ENCODE data around the gene SLC22A17.

SLC22A17 gene

DNA sequence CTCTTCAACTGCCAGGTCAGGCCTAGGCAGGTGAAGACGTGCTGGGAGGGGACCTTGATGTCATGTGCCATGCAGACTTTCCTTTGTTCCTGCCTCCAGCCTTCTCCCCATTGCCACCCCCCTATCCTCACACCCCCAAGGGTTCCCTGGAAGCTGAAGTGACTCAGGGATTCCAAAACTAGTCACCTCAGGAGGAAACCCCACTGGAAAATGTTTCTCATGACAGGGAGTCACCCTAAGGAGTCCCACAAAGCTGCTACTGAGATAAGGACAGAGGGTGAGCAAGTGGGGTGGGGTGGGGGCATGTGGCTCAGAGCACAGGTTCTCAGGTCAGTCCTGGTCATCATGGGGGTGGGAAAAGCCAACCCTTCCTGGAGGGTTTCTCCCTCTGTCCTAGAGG is 17.5 kb upstream of the SLC22A17 start:
- H3K27ac ChIP-seq (ENCODE audit: low read length) = no peak overlapping the region
- peaks cover 46% of the 10 kb centered on the region for H3K27me3 ChIP-seq (ENCODE audit: insufficient read depth, low read length)
- no peaks in the 10 kb centered on the region for H3K9me3 ChIP-seq (ENCODE audit: insufficient read depth, low read depth, low read length)
- H3K4me3 ChIP-seq (ENCODE audit: low read length) = no peak overlapping the region
- H3K4me1 ChIP-seq (ENCODE audit: insufficient read depth, low read length) = peaks cover 6% of the 10 kb centered on the region; the same call in 1 of the 2 replicates
- no peak overlapping the region for H3K9ac ChIP-seq (ENCODE audit: low read depth, low read length)
- H3K36me3 ChIP-seq (ENCODE audit: insufficient read depth, low read depth, low read length) = no peaks in the 10 kb centered on the region

DNA sequence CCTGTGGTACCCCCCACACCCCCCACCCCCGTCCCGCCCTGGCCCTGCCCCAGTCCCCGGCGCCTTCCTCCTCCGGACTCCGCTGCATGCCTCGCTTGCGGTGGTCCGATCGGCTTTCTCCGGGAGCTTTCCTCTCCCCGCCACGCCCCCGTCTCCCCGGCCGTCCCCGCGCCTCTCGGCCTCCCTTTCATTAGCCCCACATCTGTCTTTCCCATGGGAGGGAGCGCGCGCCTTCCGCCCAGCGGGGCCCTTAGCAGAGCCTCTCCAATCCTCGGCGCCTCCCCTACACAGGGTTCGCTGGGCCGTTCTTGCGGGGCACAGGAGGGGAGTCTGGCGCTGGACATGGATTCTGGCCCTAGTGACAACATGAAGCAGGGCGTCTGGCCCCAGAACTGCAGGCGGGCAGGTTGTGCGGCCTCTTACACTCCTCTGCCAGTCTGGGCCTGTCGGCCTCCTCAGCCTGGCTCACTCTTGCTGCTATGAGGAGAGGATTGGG is 13.8 kb upstream of the SLC22A17 start:
- no peaks in the 10 kb centered on the region for H3K9me3 ChIP-seq (ENCODE audit: insufficient read depth, low read depth, low read length)
- peaks cover 40% of the 10 kb centered on the region for H3K27me3 ChIP-seq (ENCODE audit: insufficient read depth, low read length)
- peaks cover 18% of the 10 kb centered on the region; the same call in 1 of the 2 replicates for H3K36me3 ChIP-seq (ENCODE audit: insufficient read depth, low read depth, low read length)
- peak overlapping the region; percentile 79; the same call in 1 of the 2 replicates for H3K9ac ChIP-seq (ENCODE audit: low read depth, low read length)
- peak overlapping the region; percentile 79; the same call in 1 of the 2 replicates for H3K4me3 ChIP-seq (ENCODE audit: low read length)
- no peak overlapping the region for H3K27ac ChIP-seq (ENCODE audit: low read length)
- H3K4me1 ChIP-seq (ENCODE audit: insufficient read depth, low read length) = peaks cover 17% of the 10 kb centered on the region; the same call in 1 of the 2 replicates

DNA sequence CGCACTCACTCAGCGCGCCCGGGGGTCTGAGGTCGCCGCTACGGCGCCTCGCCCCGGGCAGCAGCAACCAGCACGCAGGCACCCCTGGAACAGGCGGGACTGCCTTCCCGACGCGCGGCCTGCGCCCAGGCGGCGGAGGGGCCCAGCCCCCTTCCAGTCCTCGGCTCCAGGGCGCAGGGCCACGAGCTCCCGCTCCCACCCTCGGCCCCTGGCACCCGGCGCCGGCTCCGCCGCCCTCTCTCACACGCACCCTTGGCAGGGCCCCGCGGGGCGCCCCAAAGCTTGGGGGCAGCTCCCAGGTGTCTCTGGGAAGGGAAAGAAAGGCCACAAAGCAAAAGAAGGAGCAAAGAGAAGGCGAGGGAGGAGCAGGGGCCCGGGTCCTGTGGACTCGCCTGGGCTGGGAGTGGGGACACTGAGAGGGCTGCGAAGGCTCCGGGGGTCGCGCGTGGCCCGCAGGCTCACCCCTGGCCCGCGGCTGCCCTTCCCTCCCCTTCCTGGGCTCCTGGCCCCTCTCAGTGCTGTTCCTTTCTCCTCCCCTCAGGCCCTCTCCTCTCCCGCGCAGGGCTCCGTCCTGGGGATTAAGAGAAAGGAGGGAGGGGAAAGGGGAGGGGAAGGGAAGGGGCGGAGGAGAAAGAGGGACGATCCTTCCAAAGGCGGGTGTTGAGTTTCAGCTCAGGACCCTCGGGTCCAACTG is 13.2 kb upstream of the SLC22A17 start:
- Histone ChIP-seq H3K27me3 (ENCODE audit: insufficient read depth, low read length) (peaks cover 34% of the 10 kb centered on the region), H3K27ac (ENCODE audit: low read length) (peak overlapping the region; percentile 88), H3K9me3 (ENCODE audit: insufficient read depth, low read depth, low read length) (no peaks in the 10 kb centered on the region), H3K9ac (ENCODE audit: low read depth, low read length) (peak overlapping the region; percentile 89; the same call in 1 of the 2 replicates), H3K4me3 (ENCODE audit: low read length) (peak overlapping the region; percentile 79), H3K4me1 (ENCODE audit: insufficient read depth, low read length) (peaks cover 17% of the 10 kb centered on the region; the same call in 1 of the 2 replicates), H3K36me3 (ENCODE audit: insufficient read depth, low read depth, low read length) (peaks cover 24% of the 10 kb centered on the region; the same call in 1 of the 2 replicates)

DNA sequence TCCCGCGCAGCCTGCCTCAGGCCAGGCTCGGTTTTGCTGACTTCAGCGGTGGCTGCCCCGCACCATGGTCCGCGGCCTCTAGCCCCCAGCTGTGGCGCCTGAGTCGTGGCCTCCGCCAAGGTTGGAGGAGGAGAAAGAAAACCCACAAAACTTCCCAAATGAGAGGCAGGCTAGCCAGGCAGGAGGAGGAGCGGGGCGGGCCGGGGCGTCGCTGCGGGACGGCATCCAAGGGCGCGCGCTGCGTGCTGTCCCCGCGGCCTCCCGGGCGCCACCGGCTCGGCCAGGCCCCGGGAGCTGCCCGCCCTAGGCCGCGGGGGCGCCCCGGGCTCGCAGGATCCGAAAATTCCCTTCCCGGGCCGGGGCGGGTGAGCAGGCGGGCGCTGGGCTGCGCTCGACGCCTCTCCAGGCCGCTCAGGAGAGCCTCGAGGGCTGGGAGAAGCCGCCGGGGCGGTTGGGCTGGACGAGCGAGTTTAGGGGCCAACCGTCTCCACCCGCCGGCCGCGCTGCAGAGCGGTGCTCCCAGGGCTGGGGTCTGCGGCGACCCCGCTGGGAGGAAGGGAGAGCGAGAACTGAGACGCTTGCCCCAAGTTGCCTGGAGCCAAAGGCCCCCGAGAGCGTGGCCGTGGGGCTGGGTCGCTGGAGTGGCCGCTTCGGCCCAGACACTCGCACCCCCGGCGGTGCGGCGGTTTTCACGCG is 12.5 kb upstream of the SLC22A17 start, which contains the start of gene EFS:
TSS of gene EFS (minus strand) at position 137 of the 696 bp plus-strand sequence. CDS start 147 bp downstream, outside the sequence.
- peaks cover 27% of the 10 kb centered on the region for H3K36me3 ChIP-seq (ENCODE audit: insufficient read depth, low read depth, low read length)
- peak within 1 kb of the TSS; percentile 88 for H3K27ac ChIP-seq (ENCODE audit: low read length)
- H3K27me3 ChIP-seq (ENCODE audit: insufficient read depth, low read length) = peaks cover 27% of the 10 kb centered on the region
- peak within 1 kb of the TSS; percentile 89 for H3K9ac ChIP-seq (ENCODE audit: low read depth, low read length)
- H3K4me1 ChIP-seq (ENCODE audit: insufficient read depth, low read length) = peaks cover 17% of the 10 kb centered on the region; the same call in 1 of the 2 replicates
- no peaks in the 10 kb centered on the region for H3K9me3 ChIP-seq (ENCODE audit: insufficient read depth, low read depth, low read length)
- H3K4me3 ChIP-seq (ENCODE audit: low read length) = peak within 1 kb of the TSS; percentile 79

DNA sequence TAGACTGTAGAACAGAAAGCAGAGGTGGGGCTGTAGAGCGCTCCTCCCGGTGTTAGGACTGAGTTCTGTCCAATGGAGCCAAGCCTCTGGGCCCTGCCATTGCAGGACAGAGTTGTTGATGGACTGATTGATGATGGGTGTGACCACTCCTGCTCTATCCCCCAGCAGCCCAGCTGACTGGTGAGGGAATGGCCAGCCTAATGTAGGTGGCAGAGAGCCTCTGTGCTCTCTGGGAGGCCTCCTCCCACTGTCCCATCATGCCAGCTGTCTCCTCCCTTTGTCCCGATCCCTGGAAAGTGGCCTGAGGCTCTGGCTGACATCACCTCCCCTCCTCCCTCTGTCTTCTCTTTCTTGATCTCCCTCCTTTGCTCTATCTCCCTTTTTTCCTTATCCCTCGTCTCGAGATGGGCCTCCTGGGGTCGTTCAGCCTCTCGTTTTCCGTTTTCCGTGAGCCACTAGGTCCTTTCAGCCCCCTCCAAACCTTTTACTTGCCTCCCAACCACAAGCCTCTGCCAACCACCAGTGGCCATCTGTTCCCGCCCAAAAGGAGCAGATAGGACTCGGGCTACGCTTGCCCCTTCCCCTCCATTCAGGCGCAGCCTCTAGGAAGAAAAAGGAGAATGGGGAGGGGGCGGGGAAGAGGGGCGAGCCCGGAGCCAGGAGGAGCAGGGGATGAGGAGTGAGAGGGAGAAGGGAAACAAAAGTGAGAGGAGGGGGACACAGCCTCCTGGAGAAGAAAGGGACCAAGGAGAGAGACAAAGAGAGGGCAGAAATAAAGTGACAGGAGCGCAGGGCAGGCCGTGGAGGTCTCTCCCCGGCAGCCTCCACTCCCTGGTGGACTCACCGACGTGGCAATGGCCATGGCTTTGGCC is 11.7 kb upstream of the SLC22A17 start:
- H3K27me3 ChIP-seq (ENCODE audit: insufficient read depth, low read length) = peaks cover 22% of the 10 kb centered on the region
- peaks cover 31% of the 10 kb centered on the region for H3K36me3 ChIP-seq (ENCODE audit: insufficient read depth, low read depth, low read length)
- H3K9me3 ChIP-seq (ENCODE audit: insufficient read depth, low read depth, low read length) = no peaks in the 10 kb centered on the region
- peak overlapping the region; percentile 89 for H3K9ac ChIP-seq (ENCODE audit: low read depth, low read length)
- peaks cover 17% of the 10 kb centered on the region; the same call in 1 of the 2 replicates for H3K4me1 ChIP-seq (ENCODE audit: insufficient read depth, low read length)
- H3K4me3 ChIP-seq (ENCODE audit: low read length) = peak overlapping the region; percentile 79
- H3K27ac ChIP-seq (ENCODE audit: low read length) = peak overlapping the region; percentile 45

DNA sequence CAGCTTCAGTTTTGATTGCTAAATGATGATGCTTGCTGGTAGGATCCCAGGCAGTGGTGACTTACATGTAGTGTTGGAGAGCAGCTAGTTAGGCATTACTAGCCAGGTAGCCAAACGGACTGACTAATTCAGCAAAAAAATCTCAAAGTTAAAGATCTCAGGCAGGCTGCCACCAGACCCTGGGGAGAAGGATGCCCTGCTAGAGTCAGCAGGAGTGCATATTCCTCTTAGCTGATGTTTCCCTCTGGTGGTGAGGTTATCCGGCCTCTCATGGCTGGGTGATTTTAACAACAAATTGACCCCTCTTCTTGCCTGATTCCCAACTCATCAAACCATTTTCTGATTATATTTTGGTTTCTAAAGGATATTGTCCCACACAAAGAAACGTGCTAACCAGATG is 9.5 kb upstream of the SLC22A17 start:
- Histone ChIP-seq H3K9me3 (ENCODE audit: insufficient read depth, low read depth, low read length) (no peaks in the 10 kb centered on the region), H3K27ac (ENCODE audit: low read length) (no peak overlapping the region), H3K4me3 (ENCODE audit: low read length) (no peak overlapping the region), H3K9ac (ENCODE audit: low read depth, low read length) (no peak overlapping the region), H3K36me3 (ENCODE audit: insufficient read depth, low read depth, low read length) (peaks cover 51% of the 10 kb centered on the region), H3K27me3 (ENCODE audit: insufficient read depth, low read length) (peaks cover 2% of the 10 kb centered on the region; the same call in 1 of the 2 replicates), H3K4me1 (ENCODE audit: insufficient read depth, low read length) (peaks cover 17% of the 10 kb centered on the region; the same call in 1 of the 2 replicates)

DNA sequence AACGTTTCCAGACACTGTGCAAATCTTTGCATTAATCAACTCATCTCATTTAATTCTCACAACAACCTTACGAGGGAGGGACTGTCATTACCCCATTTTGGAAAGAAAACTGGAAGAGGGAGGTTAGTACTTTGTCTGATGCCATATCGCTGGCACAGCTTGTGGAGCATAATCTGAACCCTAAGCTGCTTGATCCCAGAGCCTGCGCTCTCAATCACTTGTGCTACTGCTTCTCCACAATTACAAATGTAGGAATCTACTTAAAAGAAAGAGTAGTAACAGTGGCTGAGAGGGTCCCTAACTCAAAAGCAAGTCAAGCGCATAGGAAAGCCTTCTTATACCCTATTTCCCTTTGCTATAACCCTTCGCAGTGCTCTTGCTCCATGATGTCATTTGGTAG is 9.1 kb upstream of the SLC22A17 start:
- H3K36me3 ChIP-seq (ENCODE audit: insufficient read depth, low read depth, low read length) = peaks cover 54% of the 10 kb centered on the region
- no peaks in the 10 kb centered on the region for H3K27me3 ChIP-seq (ENCODE audit: insufficient read depth, low read length)
- H3K9me3 ChIP-seq (ENCODE audit: insufficient read depth, low read depth, low read length) = no peaks in the 10 kb centered on the region
- no peak overlapping the region for H3K9ac ChIP-seq (ENCODE audit: low read depth, low read length)
- no peak overlapping the region for H3K4me3 ChIP-seq (ENCODE audit: low read length)
- no peak overlapping the region for H3K27ac ChIP-seq (ENCODE audit: low read length)
- peaks cover 13% of the 10 kb centered on the region; the same call in 1 of the 2 replicates for H3K4me1 ChIP-seq (ENCODE audit: insufficient read depth, low read length)

DNA sequence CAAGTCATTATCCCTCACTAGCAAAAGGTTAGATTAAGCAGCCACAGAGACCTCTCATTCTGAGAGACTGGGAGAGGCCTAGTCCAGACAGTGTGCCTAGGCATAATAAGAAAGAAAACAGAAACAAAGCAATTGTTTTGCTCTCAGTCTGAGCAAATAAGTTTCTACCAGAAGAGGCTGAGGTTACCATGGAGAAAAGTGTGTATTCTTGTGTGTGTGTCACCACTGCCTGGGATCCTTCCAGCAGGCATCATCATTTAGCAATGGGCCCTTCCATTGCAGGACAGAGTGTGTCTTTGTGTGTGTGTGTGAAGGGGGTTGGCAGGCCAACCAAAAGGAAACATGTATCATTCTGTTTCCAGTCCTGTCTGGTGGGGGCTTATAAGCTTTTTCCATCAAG is 8.6 kb upstream of the SLC22A17 start:
- Histone ChIP-seq H3K27me3 (ENCODE audit: insufficient read depth, low read length) (no peaks in the 10 kb centered on the region), H3K27ac (ENCODE audit: low read length) (no peak overlapping the region), H3K4me3 (ENCODE audit: low read length) (no peak overlapping the region), H3K36me3 (ENCODE audit: insufficient read depth, low read depth, low read length) (peaks cover 57% of the 10 kb centered on the region), H3K4me1 (ENCODE audit: insufficient read depth, low read length) (peaks cover 11% of the 10 kb centered on the region; the same call in 1 of the 2 replicates), H3K9me3 (ENCODE audit: insufficient read depth, low read depth, low read length) (no peaks in the 10 kb centered on the region), H3K9ac (ENCODE audit: low read depth, low read length) (no peak overlapping the region)

DNA sequence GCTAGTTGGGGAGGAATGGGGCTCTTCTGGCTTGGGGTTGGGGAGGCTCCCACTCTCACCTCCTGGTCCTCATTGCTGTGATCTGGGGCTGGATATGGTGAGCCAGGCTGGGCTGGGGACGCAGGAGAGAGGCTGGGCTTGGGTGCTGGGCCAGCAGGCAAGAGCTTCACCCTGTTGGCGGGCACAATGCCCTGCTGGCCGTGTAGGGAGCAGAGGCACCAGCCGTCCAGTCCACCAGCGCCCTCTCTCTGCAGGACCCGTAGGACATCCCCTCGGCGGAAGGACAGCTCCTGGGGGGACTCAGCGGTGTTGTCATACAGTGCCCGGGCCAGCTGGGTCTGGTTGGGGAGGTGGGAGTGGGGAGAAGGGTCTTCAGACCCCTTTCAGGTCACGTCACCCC is 7.8 kb upstream of the SLC22A17 start:
- Histone ChIP-seq H3K9ac (ENCODE audit: low read depth, low read length) (no peak overlapping the region), H3K27ac (ENCODE audit: low read length) (no peak overlapping the region), H3K9me3 (ENCODE audit: insufficient read depth, low read depth, low read length) (no peaks in the 10 kb centered on the region), H3K4me1 (ENCODE audit: insufficient read depth, low read length) (peaks cover 11% of the 10 kb centered on the region; the same call in 1 of the 2 replicates), H3K36me3 (ENCODE audit: insufficient read depth, low read depth, low read length) (peaks cover 60% of the 10 kb centered on the region), H3K27me3 (ENCODE audit: insufficient read depth, low read length) (no peaks in the 10 kb centered on the region), H3K4me3 (ENCODE audit: low read length) (no peak overlapping the region)

DNA sequence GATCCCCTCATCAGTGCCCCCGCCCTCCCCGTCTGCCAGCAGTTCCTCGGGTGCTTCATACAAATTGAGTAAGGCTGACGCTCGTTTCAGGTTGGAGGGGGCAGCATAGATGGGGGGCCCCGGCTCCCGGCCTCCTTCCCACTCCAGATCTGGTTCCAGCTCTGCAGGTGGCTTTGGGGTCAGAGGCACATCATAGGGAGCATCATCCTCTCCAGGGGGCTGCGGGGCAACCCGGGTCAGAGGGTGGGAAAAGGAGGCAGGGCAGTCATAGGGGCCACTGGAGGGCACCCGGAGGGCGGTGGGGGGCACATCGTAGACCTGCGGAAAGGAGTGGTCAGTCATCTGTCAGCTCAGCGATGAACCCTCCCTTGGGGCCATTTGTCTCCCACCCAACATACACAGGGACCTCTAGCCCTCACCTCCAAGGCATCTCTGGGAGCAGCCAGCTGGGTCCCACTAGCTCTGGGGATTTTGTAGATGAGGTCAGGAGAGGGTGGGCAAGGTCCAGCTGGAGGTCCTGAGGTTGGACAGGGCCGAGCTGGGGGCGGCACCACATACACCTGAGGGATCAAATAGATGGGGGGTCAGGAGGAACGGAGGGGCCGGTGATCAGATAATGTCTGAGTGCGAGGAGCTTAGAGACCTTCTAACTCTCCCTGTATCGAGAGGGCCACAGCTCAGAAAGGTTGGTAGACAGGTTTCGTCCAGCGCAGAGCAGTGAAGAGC is 7.2 kb upstream of the SLC22A17 start:
- H3K27ac ChIP-seq (ENCODE audit: low read length) = no peak overlapping the region
- no peak overlapping the region for H3K4me3 ChIP-seq (ENCODE audit: low read length)
- no peaks in the 10 kb centered on the region for H3K9me3 ChIP-seq (ENCODE audit: insufficient read depth, low read depth, low read length)
- peaks cover 60% of the 10 kb centered on the region for H3K36me3 ChIP-seq (ENCODE audit: insufficient read depth, low read depth, low read length)
- no peak overlapping the region for H3K9ac ChIP-seq (ENCODE audit: low read depth, low read length)
- H3K4me1 ChIP-seq (ENCODE audit: insufficient read depth, low read length) = peaks cover 11% of the 10 kb centered on the region; the same call in 1 of the 2 replicates
- H3K27me3 ChIP-seq (ENCODE audit: insufficient read depth, low read length) = no peaks in the 10 kb centered on the region
